ENCODE measurements around the gene DHRS2. TPM values are rescaled to one million over a fixed set of nuclear protein-coding genes. Genes with fewer than 3 reads are reported as not detected.

DHRS2 gene
- total and polyA plus RNA-seq, 7 donors: 0.04 to 0.55 (median 0.22) TPM; not detected in 3

GRCh38 chr14:23624830-23625404 is 11.2 kb upstream of the DHRS2 start:
- H3K4me3 ChIP-seq: no peak overlapping the region
- no peak for TF ChIP-seq CTCF (IDR thresholded peaks at IDR 0.05)
- 86 to 95% (median 90%) methylated on average over 3 of the region's 3 CpGs for WGBS, 3 donors
- H3K27me3 ChIP-seq (ENCODE audit: insufficient read depth in 3 of 3, low read length in 2 of 3): peaks cover 2 to 8% (median 4%) of the 10 kb centered on the region in 3 donors
- H3K9me3 ChIP-seq: no peaks in the 10 kb centered on the region
- intact Hi-C loops (cut with DNase I): no loop called here
- H3K27ac ChIP-seq: no peak overlapping the region
- DNase-seq (no peak), ATAC-seq (no peak)
- no peaks in the 10 kb centered on the region for H3K4me1 ChIP-seq
- H3K36me3 ChIP-seq (ENCODE audit: insufficient read depth in 1 of 2, low read depth in 1 of 2): no peaks in the 10 kb centered on the region

- ATAC-seq (no peak), DNase-seq (no peak)
- Histone ChIP-seq H3K27me3 (ENCODE audit: insufficient read depth in 3 of 3, low read length in 2 of 3) (peaks cover 2 to 4% (median 4%) of the 10 kb centered on the region in 3 donors), H3K9me3 (no peaks in the 10 kb centered on the region), H3K27ac (no peak overlapping the region), H3K4me1 (no peaks in the 10 kb centered on the region), H3K4me3 (no peak overlapping the region), H3K36me3 (ENCODE audit: insufficient read depth in 1 of 2, low read depth in 1 of 2) (no peaks in the 10 kb centered on the region)
- intact Hi-C loops (cut with DNase I): no loop called here
- no peak for TF ChIP-seq CTCF (IDR thresholded peaks at IDR 0.05)
Measured at GRCh38 chr14:23626946-23627345, 9.2 kb upstream of the DHRS2 start.

GRCh38 chr14:23627961-23628360 is 8.2 kb upstream of the DHRS2 start:
- intact Hi-C loops (cut with DNase I): no loop called here
- no peak overlapping the region for H3K27ac ChIP-seq
- no peaks in the 10 kb centered on the region for H3K36me3 ChIP-seq (ENCODE audit: insufficient read depth in 1 of 2, low read depth in 1 of 2)
- TF ChIP-seq CTCF (IDR thresholded peaks at IDR 0.05): no peak
- no peak for ATAC-seq
- peaks cover 0 to 4% (median 2%) of the 10 kb centered on the region in 3 donors for H3K27me3 ChIP-seq (ENCODE audit: insufficient read depth in 3 of 3, low read length in 2 of 3)
- H3K4me3 ChIP-seq: no peak overlapping the region
- DNase-seq: no peak
- no peaks in the 10 kb centered on the region for H3K9me3 ChIP-seq
- no peaks in the 10 kb centered on the region for H3K4me1 ChIP-seq
- WGBS, 3 donors: 79 to 93% (median 80%) methylated on average over 6 of the region's 6 CpGs

GRCh38 chr14:23629204-23629603 is 7.0 kb upstream of the DHRS2 start:
- no peaks in the 10 kb centered on the region for H3K36me3 ChIP-seq (ENCODE audit: insufficient read depth in 1 of 2, low read depth in 1 of 2)
- ATAC-seq (no peak), DNase-seq (no peak)
- no peak overlapping the region for H3K4me3 ChIP-seq
- H3K27ac ChIP-seq: no peak overlapping the region
- peaks cover 0 to 4% (median 0%) of the 10 kb centered on the region in 3 donors for H3K27me3 ChIP-seq (ENCODE audit: insufficient read depth in 3 of 3, low read length in 2 of 3)
- no peaks in the 10 kb centered on the region for H3K9me3 ChIP-seq
- no peaks in the 10 kb centered on the region for H3K4me1 ChIP-seq
- WGBS, 3 donors: 37 to 61% (median 40%) methylated on average over 2 of the region's 2 CpGs
- intact Hi-C loops (cut with DNase I): no loop called here
- TF ChIP-seq CTCF (IDR thresholded peaks at IDR 0.05): no peak

- Histone ChIP-seq H3K27ac (no peak overlapping the region), H3K9me3 (no peaks in the 10 kb centered on the region), H3K36me3 (ENCODE audit: insufficient read depth in 1 of 2, low read depth in 1 of 2) (no peaks in the 10 kb centered on the region), H3K4me1 (no peaks in the 10 kb centered on the region), H3K4me3 (no peak overlapping the region), H3K27me3 (ENCODE audit: insufficient read depth in 3 of 3, low read length in 2 of 3) (peaks cover 0 to 4% (median 0%) of the 10 kb centered on the region in 3 donors)
- intact Hi-C loops (cut with DNase I): loop anchor here (2.0 to 5.0 kb wide), 2 partner anchors 299 to 302 kb away; no protein-coding TSS in a partner anchor
- DNase-seq (no peak), ATAC-seq (no peak)
- TF ChIP-seq CTCF (IDR thresholded peaks at IDR 0.05): no peak
Measured at GRCh38 chr14:23629832-23630396, 6.2 kb upstream of the DHRS2 start.

Data from psoas muscle (tissue), 8 donors.